ENCODE measurements around the gene IFI30. TPM values are rescaled to one million over a fixed set of nuclear protein-coding genes. Genes with fewer than 3 reads are reported as not detected.
A peak's percentile ranks its signal among the peaks of the same experiment; 100 is the strongest.

IFI30 gene
- total RNA-seq, 1 donor from 2014 or later, result 0.36 TPM

DNA sequence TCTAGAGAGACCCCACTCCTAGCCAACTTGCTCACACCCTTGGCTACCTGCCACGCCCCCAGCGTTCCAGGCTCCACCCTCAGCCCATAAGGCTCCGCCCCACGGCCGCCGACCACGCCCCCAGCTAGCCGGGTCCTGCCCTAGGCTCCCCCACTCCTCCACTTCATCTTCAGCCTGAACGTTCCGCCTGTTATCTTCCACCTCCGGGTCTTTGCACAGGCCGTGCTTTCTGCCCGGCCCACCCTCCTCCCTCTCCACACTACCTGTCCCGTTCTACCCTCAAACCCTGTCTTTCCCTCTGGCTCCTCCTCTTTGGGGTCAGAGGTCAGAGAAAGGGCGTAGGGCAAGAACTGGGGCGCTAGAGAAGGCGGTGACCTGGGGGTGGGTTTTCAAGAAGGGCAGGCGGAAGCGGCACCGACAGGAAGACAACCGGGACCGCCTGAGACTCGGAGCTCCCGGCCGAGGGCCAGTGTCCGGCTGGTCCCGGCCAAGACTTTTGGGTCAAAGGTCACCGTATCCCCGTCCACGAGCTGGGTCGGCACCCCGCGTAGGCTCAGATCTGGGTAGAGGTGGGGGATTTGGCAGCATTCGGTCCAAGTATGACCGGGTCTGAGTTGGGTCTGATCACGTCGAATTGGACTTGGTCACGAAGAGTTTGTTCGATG is 50.4 kb downstream of the IFI30 start:
- no peaks in the 10 kb centered on the region for H3K9me3 Mint-ChIP-seq
- DNase-seq (ENCODE audit: low spot score in 2 of 2, unreplicated experiment in 2 of 2), result peak in 1 of 2 experiments; percentile 59
- H3K4me1 Mint-ChIP-seq, result peaks cover 19% of the 10 kb centered on the region
- H3K27ac Mint-ChIP-seq, result peak overlapping the region; percentile 68
- no peaks in the 10 kb centered on the region for H3K36me3 Mint-ChIP-seq
- peak overlapping the region; percentile 81 for H3K4me3 Mint-ChIP-seq
- TF ChIP-seq, protein P1, sequence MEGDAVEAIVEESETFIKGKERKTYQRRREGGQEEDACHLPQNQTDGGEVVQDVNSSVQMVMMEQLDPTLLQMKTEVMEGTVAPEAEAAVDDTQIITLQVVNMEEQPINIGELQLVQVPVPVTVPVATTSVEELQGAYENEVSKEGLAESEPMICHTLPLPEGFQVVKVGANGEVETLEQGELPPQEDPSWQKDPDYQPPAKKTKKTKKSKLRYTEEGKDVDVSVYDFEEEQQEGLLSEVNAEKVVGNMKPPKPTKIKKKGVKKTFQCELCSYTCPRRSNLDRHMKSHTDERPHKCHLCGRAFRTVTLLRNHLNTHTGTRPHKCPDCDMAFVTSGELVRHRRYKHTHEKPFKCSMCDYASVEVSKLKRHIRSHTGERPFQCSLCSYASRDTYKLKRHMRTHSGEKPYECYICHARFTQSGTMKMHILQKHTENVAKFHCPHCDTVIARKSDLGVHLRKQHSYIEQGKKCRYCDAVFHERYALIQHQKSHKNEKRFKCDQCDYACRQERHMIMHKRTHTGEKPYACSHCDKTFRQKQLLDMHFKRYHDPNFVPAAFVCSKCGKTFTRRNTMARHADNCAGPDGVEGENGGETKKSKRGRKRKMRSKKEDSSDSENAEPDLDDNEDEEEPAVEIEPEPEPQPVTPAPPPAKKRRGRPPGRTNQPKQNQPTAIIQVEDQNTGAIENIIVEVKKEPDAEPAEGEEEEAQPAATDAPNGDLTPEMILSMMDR (IDR thresholded peaks at IDR 0.05; ENCODE audit: unreplicated experiment), result no peak
- H3K27me3 Mint-ChIP-seq (ENCODE audit: low read depth), result peaks cover 56% of the 10 kb centered on the region

DNA sequence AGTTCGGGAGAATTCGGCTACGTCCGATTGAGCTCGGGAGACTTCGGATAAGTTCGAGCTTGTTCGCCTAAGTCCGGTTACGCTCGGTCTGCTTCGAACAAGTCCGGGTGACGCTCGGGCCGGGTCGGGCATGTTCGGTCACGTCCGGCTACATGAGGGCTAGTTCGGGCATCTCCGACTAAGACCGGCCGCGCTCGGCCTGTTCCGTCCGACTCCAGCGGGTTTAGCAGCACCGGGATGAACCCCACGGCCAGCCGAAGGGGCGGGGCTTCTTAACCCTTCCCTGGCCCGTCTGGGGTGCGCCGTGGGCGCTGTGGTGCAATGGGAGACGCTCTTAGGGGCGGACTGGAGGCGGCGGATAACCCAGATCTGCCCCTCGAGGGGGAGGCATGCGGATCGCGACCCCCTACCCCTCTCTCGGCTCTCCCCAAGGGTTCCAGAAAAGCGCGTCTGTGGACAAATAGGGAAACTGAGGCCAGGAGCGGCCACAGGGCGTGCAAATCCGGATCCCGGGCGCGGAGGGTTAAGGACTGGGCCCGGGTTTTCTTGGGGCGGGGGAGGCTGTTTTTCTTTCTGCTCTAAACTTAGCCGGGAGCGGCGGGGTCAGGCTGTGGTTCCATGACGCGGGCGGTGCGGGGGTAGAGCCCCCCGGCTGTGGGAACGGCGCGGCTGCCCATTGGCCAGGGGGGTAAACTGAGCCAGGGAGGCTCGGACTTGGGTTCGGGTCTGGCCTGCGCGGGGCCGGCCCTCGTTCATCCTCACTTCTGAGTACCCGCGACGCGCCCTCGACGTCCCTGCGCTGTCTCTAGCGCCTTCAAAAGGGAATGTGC is 51.1 kb downstream of the IFI30 start:
- Mint-ChIP-seq H3K36me3 (no peaks in the 10 kb centered on the region), H3K4me3 (peak overlapping the region; percentile 81), H3K27ac (peak overlapping the region; percentile 87), H3K4me1 (peaks cover 19% of the 10 kb centered on the region), H3K9me3 (no peaks in the 10 kb centered on the region), H3K27me3 (ENCODE audit: low read depth) (peaks cover 59% of the 10 kb centered on the region)
- TF ChIP-seq, protein P1 (IDR thresholded peaks at IDR 0.05; ENCODE audit: unreplicated experiment), result no peak
- DNase-seq (ENCODE audit: low spot score in 2 of 2, unreplicated experiment in 2 of 2), result peak; percentile 93 to 97

DNA sequence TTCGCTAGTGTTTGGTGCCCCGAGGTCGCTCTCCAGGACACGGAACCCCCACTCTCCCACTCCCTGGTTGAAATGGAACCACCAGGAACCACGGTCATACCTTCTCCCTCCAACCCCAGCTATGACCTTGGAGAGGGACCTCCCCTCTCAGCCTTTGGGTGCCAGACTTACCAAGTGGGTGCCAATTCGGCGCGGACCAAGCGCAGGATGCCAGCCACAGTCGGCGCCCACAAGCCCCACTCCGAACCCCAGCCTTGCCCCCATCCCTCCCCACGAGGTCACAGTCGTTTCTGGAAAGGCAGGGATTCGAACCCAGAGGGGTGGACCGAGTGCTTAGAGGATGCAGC is 51.7 kb downstream of the IFI30 start:
- Mint-ChIP-seq H3K36me3 (no peaks in the 10 kb centered on the region), H3K4me3 (peak overlapping the region; percentile 81), H3K27me3 (ENCODE audit: low read depth) (peaks cover 57% of the 10 kb centered on the region), H3K9me3 (no peaks in the 10 kb centered on the region), H3K27ac (no peak overlapping the region), H3K4me1 (peaks cover 19% of the 10 kb centered on the region)
- no peak for DNase-seq (ENCODE audit: low spot score in 2 of 2, unreplicated experiment in 2 of 2)
- TF ChIP-seq, protein P1 (IDR thresholded peaks at IDR 0.05; ENCODE audit: unreplicated experiment), result no peak

DNA sequence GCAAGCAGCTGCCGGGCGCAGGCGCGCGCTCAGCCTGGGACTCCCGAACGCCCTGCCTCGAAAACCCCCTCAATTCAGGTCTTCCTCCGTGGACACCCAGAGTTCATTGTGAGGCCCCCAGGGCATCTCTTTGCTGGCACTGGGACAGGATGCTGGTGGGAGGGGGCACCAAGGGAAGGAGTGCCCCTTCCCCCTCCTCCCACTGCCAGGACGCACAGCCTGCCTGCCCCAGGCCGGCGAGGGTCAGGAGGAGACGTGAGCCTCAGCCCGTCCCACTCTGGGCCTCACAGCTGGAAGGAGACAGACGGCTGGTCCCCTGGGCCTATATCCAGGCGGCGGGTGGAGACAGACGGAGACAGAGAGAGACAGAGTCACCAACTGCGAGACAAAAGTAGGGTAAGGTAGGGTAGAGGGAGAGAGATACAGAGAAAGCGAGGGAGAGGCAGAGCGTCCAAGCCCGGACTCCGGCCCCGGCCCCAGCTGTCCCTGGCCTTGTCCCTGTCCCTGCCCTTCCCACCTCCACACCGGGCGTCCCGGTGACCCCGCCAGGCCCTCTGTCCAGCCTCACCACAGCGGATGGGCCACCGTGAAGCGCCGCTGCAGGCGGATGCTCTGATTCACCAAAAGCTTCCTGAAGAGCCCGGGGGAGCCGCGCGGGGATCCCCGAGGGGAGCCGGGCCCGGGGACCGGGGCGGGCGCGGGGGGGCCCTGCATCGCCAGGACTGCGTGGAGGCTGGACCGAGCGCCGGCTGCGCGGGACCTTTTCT is 52.3 kb downstream of the IFI30 start, which contains the start of gene PDE4C:
Gene PDE4C, minus strand, starts transcription at position 737 of the 767 bp plus-strand sequence. Its CDS starts 23 bp downstream, at position 714.
- no peak for DNase-seq (ENCODE audit: low spot score in 2 of 2, unreplicated experiment in 2 of 2)
- H3K4me3 Mint-ChIP-seq, result peak within 1 kb of the TSS; percentile 81
- H3K36me3 Mint-ChIP-seq, result no peaks in the 10 kb centered on the region
- peaks cover 16% of the 10 kb centered on the region for H3K4me1 Mint-ChIP-seq
- TF ChIP-seq, protein P1 (IDR thresholded peaks at IDR 0.05; ENCODE audit: unreplicated experiment), result no peak
- no peak within 1 kb of the TSS for H3K27ac Mint-ChIP-seq
- peaks cover 58% of the 10 kb centered on the region for H3K27me3 Mint-ChIP-seq (ENCODE audit: low read depth)
- H3K9me3 Mint-ChIP-seq, result no peaks in the 10 kb centered on the region

DNA sequence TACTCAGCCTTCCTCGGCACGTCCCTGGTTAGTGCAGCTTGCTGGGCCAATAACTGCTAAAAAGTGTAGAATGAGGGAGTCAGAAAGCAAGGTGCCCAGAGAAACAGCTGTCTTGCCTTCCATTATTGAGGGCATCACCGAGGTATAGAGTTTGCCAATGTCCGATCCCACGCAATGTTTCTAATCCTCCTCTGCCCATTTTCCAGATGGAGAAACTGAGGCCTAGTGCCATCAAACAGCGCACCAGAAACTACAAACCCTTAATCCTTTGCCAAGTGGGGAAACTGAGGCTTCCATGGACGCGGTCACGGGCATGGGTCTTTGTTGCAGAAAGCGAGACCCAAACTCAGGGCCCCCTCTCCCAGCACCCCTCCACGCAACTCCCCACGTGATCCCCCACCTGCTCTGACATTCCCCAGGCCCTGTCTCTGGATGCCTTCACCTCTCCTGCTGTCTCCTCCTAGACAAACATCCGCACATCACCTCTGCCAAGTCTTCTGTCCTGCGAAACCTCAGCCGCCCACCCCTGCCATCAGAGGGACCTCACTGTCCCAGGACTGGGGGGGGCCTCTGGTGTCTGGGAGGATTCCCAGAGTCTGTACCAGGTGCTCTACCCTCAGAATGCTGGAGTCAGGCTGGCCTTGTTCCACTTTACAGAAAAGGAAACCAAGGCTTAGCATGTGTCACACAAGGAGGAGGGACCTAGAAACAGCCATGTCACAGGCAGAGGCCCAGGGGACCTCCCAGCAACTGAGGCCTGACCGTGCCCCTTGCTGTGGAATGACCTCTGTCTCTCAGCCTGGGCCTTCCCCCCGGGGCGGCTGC is 53.6 kb downstream of the IFI30 start:
- TF ChIP-seq, protein P1 (IDR thresholded peaks at IDR 0.05; ENCODE audit: unreplicated experiment), result no peak
- Mint-ChIP-seq H3K9me3 (no peaks in the 10 kb centered on the region), H3K36me3 (no peaks in the 10 kb centered on the region), H3K4me3 (no peak overlapping the region), H3K4me1 (peaks cover 17% of the 10 kb centered on the region), H3K27ac (no peak overlapping the region), H3K27me3 (ENCODE audit: low read depth) (peaks cover 59% of the 10 kb centered on the region)
- no peak for DNase-seq (ENCODE audit: low spot score in 2 of 2, unreplicated experiment in 2 of 2)
